Prostate gland (tissue), 2 donors: ENCODE data around the gene CDH10.

Source experiments
- CTCF ChIP-seq, 4 experiments: fragments of 200-600 bp in 2 of 4; fragments of 450-650 bp in 2 of 4; sonication (generic) in 2 of 4; IDR thresholded peaks; 1 replicate in 3 of 4; 2 replicates in 1 of 4; pipeline ENCODE4 v1.5.1; 2016 to 2019; ENCODE audit warnings: antibody characterized with exemption in 4 of 4, mild to moderate bottlenecking in 2 of 4, moderate library complexity in 2 of 4
- POLR2A ChIP-seq: fragments of 450-650 bp; IDR thresholded peaks from one replicate; pipeline ENCODE4 v1.6.1; 2016; ENCODE audit warnings: antibody characterized with exemption, mild to moderate bottlenecking

GRCh38 chr5:24595329-24595728 lies 49.4 kb downstream of the CDH10 start:
- TF ChIP-seq CTCF (IDR thresholded peaks at IDR 0.05) (no peak), POLR2A (no peak)
